ENCODE measurements around the gene CASQ1. TPM values are rescaled to one million over a fixed set of nuclear protein-coding genes. Genes with fewer than 3 reads are reported as not detected.

Gene CASQ1
- total and polyA plus RNA-seq, 4 experiments from 2014 or later: not detected

DNA sequence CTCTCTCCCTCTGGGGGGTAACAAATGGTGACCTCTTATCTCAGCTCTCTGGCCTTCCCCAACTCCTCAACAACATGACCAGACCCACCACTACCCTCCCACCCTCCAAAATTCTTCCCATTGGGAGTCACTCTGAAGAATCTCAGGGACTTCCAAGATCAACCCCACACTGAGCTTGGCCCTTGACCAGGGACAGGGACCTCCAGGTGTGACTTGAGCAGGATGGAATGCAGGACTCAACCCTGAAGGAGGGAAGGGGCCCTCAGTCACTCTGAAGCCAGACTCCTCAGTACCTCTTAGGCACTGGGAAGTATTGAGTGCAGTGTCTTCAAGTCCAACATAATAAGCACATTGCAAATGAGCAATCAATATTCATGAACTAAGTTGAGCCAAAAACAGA lies 1.9 kb downstream of the CASQ1 start:
- POLR2A ChIA-PET (ENCODE audit: partially characterized antibody): interaction anchor here (1.3 to 1.5 kb wide), 2 partner anchors 13 to 99 kb away, joined by 4 to 6 read pairs; partner anchors contain the start of gene PEA15

DNA sequence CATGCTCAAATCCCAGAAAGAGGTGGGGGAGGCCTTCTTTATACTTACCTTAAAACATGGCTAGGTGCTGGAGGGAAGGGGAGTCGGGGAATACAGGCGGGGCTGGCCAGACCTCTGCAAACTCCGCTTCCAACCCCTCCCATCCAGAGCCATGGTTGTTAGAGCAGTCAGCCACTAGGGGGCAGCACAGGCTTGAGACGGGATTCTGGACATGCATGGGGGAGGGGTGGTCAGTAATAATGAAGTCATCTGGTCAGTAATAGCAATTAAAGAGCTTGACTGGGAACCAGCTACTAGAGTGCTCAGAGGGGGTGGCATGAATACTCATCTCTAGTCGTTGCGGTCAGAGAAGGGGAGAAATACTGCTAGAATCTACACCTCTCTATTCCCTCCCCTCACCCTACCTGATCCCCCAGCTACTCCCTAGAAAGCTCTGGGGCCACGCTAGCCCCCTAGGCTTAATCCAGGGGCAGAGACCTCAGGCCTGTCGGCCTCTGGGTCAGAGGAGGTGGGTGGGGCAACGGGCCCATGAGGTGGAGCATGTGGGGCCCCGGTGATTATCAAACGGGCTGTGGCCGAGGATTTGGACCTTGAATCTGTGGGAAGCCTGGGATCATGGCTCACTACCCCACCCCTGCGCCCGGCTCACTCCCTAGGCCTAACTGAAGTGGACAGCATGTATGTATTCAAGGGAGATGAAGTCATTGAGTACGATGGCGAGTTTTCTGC lies 2.9 kb downstream of the CASQ1 start:
- Histone ChIP-seq H3K27ac (ENCODE audit: low read depth, low read length) (no peak overlapping the region), H3K4me3 (ENCODE audit: low read length in 2 of 2) (no peak overlapping the region), H3K27me3 (ENCODE audit: insufficient read depth, low read length) (no peaks in the 10 kb centered on the region), H3K4me1 (ENCODE audit: insufficient read depth, low read length) (peaks cover 9% of the 10 kb centered on the region), H3K36me3 (ENCODE audit: insufficient read depth, low read length) (no peaks in the 10 kb centered on the region), H3K9me3 (ENCODE audit: control insufficient read depth in 1 of 2, low read length in 2 of 2) (no peaks in the 10 kb centered on the region)
- Mint-ChIP-seq H3K9me3 (no peaks in the 10 kb centered on the region), H3K27ac (no peak overlapping the region), H3K4me1 (no peaks in the 10 kb centered on the region), H3K36me3 (no peaks in the 10 kb centered on the region), H3K27me3 (peaks cover 1 to 3% of the 10 kb centered on the region in 2 donors), H3K4me3 (no peak overlapping the region)
- ChIA-PET CTCF (ENCODE audit: partially characterized antibody) (interaction anchor here (0.6 to 8.9 kb wide), 25 partner anchors 8 to 186 kb away, joined by 3 to 177 read pairs (median 5); partner anchors contain the start of genes PEA15 and PEX19), POLR2A (ENCODE audit: partially characterized antibody) (interaction anchor here (0.5 to 1.0 kb wide), 2 partner anchors 98 to 184 kb away, joined by 3 to 6 read pairs; no protein-coding TSS in a partner anchor)
- DNase-seq: peak; percentile 67 to 75 (median 68)
- intact Hi-C loops (cut with micrococcal nuclease): loop anchor here (1.0 to 10.0 kb wide), 5 partner anchors 59 to 412 kb away; no protein-coding TSS in a partner anchor

More for the DNA sequence above, 1.9 kb downstream of the CASQ1 start:
- no peaks in the 10 kb centered on the region for H3K36me3 ChIP-seq (ENCODE audit: insufficient read depth, low read length)
- H3K9me3 ChIP-seq (ENCODE audit: control insufficient read depth in 1 of 2, low read length in 2 of 2): no peaks in the 10 kb centered on the region
- CTCF ChIA-PET (ENCODE audit: partially characterized antibody): interaction anchor here (1.2 to 8.9 kb wide), 9 partner anchors 9 to 584 kb away, joined by 3 to 177 read pairs (median 9); no protein-coding TSS in a partner anchor
- H3K27ac Mint-ChIP-seq: peak overlapping the region in 1 of 7 donors; percentile 46
- no peak overlapping the region for H3K4me3 Mint-ChIP-seq
- DNase-seq: no peak
- no peaks in the 10 kb centered on the region for H3K4me1 Mint-ChIP-seq
- no peaks in the 10 kb centered on the region for H3K27me3 ChIP-seq (ENCODE audit: insufficient read depth, low read length)
- H3K27me3 Mint-ChIP-seq: peaks cover 2 to 5% of the 10 kb centered on the region in 2 donors
- intact Hi-C loops (cut with micrococcal nuclease): loop anchor here (10.0 kb wide), 1 partner anchor 413 kb away; no protein-coding TSS in a partner anchor
- H3K9me3 Mint-ChIP-seq: no peaks in the 10 kb centered on the region
- peaks cover 9% of the 10 kb centered on the region for H3K4me1 ChIP-seq (ENCODE audit: insufficient read depth, low read length)
- no peak overlapping the region for H3K4me3 ChIP-seq (ENCODE audit: low read length in 2 of 2)
- no peak overlapping the region for H3K27ac ChIP-seq (ENCODE audit: low read depth, low read length)
- no peaks in the 10 kb centered on the region for H3K36me3 Mint-ChIP-seq

DNA sequence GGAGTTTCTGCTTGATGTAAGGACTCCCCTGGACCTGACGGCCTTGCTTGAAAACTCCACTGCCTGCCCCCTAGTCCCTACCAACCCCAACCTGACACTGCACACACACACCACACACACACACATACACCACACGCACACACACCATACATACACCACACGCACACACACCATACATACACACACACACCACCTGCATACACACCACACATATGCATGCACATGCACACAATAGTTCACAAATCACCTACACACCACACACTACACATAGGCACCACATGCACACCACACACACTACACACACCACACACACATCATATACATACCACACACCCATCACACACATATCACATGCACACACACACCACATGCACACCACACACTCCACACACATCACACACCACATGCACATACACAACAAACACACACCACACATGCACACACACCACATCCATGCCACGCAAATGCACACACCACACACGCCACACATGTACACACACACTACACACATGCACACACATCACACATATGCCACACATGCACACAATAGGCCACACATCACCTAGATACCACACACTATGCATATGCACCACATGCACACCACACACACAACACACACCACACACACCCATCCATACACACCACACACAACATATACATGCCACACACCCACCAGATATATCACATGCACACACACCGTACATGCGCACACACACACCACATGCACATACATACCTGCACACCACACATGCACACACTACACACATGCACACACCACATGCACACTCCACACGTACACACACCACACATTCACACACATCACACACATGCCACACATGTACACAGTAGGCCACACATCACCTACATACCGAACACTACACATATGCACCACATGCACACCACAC lies 3.7 kb downstream of the CASQ1 start:
- Mint-ChIP-seq H3K4me3 (no peak overlapping the region), H3K27me3 (no peaks in the 10 kb centered on the region), H3K36me3 (no peaks in the 10 kb centered on the region), H3K4me1 (no peaks in the 10 kb centered on the region), H3K27ac (no peak overlapping the region), H3K9me3 (no peaks in the 10 kb centered on the region)
- CTCF ChIA-PET (ENCODE audit: partially characterized antibody): interaction anchor here (0.6 to 8.9 kb wide), 25 partner anchors 8 to 185 kb away, joined by 3 to 177 read pairs (median 5); partner anchors contain the start of genes PEA15 and PEX19
- Histone ChIP-seq H3K27ac (ENCODE audit: low read depth, low read length) (no peak overlapping the region), H3K36me3 (ENCODE audit: insufficient read depth, low read length) (no peaks in the 10 kb centered on the region), H3K27me3 (ENCODE audit: insufficient read depth, low read length) (no peaks in the 10 kb centered on the region), H3K4me3 (ENCODE audit: low read length in 2 of 2) (no peak overlapping the region), H3K4me1 (ENCODE audit: insufficient read depth, low read length) (peaks cover 9% of the 10 kb centered on the region), H3K9me3 (ENCODE audit: control insufficient read depth in 1 of 2, low read length in 2 of 2) (no peaks in the 10 kb centered on the region)
- intact Hi-C loops (cut with micrococcal nuclease): loop anchor here (1.0 to 10.0 kb wide), 5 partner anchors 58 to 411 kb away; no protein-coding TSS in a partner anchor
- POLR2A ChIA-PET (ENCODE audit: partially characterized antibody): interaction anchor here (0.5 to 1.0 kb wide), 2 partner anchors 97 to 183 kb away, joined by 3 to 6 read pairs; no protein-coding TSS in a partner anchor
- DNase-seq: no peak

DNA sequence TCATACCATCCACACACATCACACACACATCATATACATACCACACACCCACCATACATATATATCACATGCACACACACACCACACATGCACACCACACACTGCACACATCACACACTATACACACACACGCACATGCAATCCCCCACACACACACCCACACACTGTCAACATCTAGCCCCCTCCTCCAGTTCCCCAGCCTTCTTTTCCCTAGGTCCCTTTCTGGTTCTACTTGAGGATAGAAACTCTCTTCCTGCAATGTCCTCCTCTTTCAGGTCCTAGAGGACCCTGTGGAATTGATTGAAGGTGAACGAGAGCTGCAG lies 4.3 kb downstream of the CASQ1 start:
- intact Hi-C loops (cut with micrococcal nuclease): loop anchor here (10.0 kb wide), 1 partner anchor 410 kb away; no protein-coding TSS in a partner anchor
- Mint-ChIP-seq H3K36me3 (no peaks in the 10 kb centered on the region), H3K9me3 (no peaks in the 10 kb centered on the region), H3K4me3 (no peak overlapping the region), H3K4me1 (no peaks in the 10 kb centered on the region), H3K27ac (no peak overlapping the region), H3K27me3 (no peaks in the 10 kb centered on the region)
- Histone ChIP-seq H3K4me3 (ENCODE audit: low read length in 2 of 2) (no peak overlapping the region), H3K9me3 (ENCODE audit: control insufficient read depth in 1 of 2, low read length in 2 of 2) (no peaks in the 10 kb centered on the region), H3K27ac (ENCODE audit: low read depth, low read length) (no peak overlapping the region), H3K36me3 (ENCODE audit: insufficient read depth, low read length) (no peaks in the 10 kb centered on the region), H3K27me3 (ENCODE audit: insufficient read depth, low read length) (no peaks in the 10 kb centered on the region), H3K4me1 (ENCODE audit: insufficient read depth, low read length) (peaks cover 9% of the 10 kb centered on the region)
- ChIA-PET POLR2A (ENCODE audit: partially characterized antibody) (no interaction called here), CTCF (ENCODE audit: partially characterized antibody) (interaction anchor here (1.0 to 5.6 kb wide), 4 partner anchors 57 to 182 kb away, joined by 4 to 57 read pairs (median 8); partner anchors contain the start of gene PEX19)
- no peak for DNase-seq

DNA sequence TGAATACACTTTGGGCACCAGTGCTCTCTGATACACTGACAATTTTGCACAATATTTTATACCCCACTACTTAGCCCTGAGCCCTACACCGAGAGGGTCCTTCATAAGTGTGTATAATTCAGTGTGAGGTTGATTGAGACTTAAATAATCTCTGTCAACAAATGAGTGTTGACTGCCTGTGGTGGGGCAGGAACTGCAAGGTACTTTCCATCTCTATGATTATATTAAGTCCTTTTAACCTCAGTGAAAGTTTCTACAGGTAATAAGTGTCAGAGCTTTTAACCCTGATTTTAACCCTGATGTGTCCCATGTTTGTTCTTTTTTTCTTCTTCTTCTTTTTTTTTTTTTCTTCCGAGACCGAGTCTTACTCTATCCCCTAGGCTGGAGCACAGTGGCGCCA lies 5.8 kb downstream of the CASQ1 start:
- intact Hi-C loops (cut with micrococcal nuclease): loop anchor here (10.0 kb wide), 1 partner anchor 409 kb away; no protein-coding TSS in a partner anchor
- no peaks in the 10 kb centered on the region for H3K36me3 Mint-ChIP-seq
- POLR2A ChIA-PET (ENCODE audit: partially characterized antibody): interaction anchor here (0.7 kb wide), 1 partner anchor 8 kb away, joined by 4 read pairs; no protein-coding TSS in a partner anchor

DNA sequence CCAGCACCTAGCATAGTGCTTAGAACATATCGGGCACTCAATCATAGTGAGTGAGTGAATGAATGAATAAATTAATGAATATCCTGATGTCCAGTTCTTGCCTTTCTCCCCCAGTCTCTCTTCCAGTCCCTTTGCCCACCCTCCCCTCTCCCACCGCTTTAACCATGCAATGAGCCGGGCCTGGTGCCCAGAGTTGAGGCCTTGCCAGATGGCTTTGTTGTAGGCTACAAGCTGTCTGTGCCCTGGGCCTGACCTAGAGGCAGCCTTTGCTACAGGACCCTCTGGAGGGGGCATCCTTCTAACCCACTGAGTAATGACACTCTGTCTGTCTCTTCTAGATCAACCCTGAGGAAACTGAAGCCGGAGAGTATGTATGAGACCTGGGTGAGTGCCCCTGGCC lies 6.9 kb downstream of the CASQ1 start:
- H3K27me3 ChIP-seq (ENCODE audit: insufficient read depth, low read length): no peaks in the 10 kb centered on the region
- CTCF ChIA-PET (ENCODE audit: partially characterized antibody): interaction anchor here (5.6 kb wide), 1 partner anchor 93 kb away, joined by 57 read pairs; no protein-coding TSS in a partner anchor
- intact Hi-C loops (cut with micrococcal nuclease): loop anchor here (10.0 kb wide), 1 partner anchor 408 kb away; no protein-coding TSS in a partner anchor
- peaks cover 9% of the 10 kb centered on the region for H3K4me1 ChIP-seq (ENCODE audit: insufficient read depth, low read length)
- no peaks in the 10 kb centered on the region for H3K4me1 Mint-ChIP-seq
- H3K9me3 Mint-ChIP-seq: no peaks in the 10 kb centered on the region
- H3K27ac ChIP-seq (ENCODE audit: low read depth, low read length): no peak overlapping the region
- H3K9me3 ChIP-seq (ENCODE audit: control insufficient read depth in 1 of 2, low read length in 2 of 2): no peaks in the 10 kb centered on the region
- no peaks in the 10 kb centered on the region for H3K36me3 ChIP-seq (ENCODE audit: insufficient read depth, low read length)
- no peak for DNase-seq
- no peak overlapping the region for H3K27ac Mint-ChIP-seq
- no peaks in the 10 kb centered on the region for H3K36me3 Mint-ChIP-seq
- H3K4me3 Mint-ChIP-seq: no peak overlapping the region
- POLR2A ChIA-PET (ENCODE audit: partially characterized antibody): no interaction called here
- H3K27me3 Mint-ChIP-seq: no peaks in the 10 kb centered on the region
- H3K4me3 ChIP-seq (ENCODE audit: low read length in 2 of 2): no peak overlapping the region

More for the DNA sequence above, 5.8 kb downstream of the CASQ1 start:
- H3K27me3 Mint-ChIP-seq: no peaks in the 10 kb centered on the region
- Histone ChIP-seq H3K4me1 (ENCODE audit: insufficient read depth, low read length) (peaks cover 9% of the 10 kb centered on the region), H3K27ac (ENCODE audit: low read depth, low read length) (no peak overlapping the region), H3K36me3 (ENCODE audit: insufficient read depth, low read length) (no peaks in the 10 kb centered on the region), H3K27me3 (ENCODE audit: insufficient read depth, low read length) (no peaks in the 10 kb centered on the region), H3K9me3 (ENCODE audit: control insufficient read depth in 1 of 2, low read length in 2 of 2) (no peaks in the 10 kb centered on the region), H3K4me3 (ENCODE audit: low read length in 2 of 2) (no peak overlapping the region)
- no peaks in the 10 kb centered on the region for H3K9me3 Mint-ChIP-seq
- no peak for DNase-seq
- H3K4me1 Mint-ChIP-seq: no peaks in the 10 kb centered on the region
- H3K4me3 Mint-ChIP-seq: no peak overlapping the region
- CTCF ChIA-PET (ENCODE audit: partially characterized antibody): interaction anchor here (0.8 to 5.6 kb wide), 5 partner anchors 23 to 181 kb away, joined by 4 to 57 read pairs (median 5); no protein-coding TSS in a partner anchor
- no peak overlapping the region for H3K27ac Mint-ChIP-seq

Measured in CD4-positive, alpha-beta memory T cell (primary cell).